Measurements from ENCODE around the gene TPP2.

DNA sequence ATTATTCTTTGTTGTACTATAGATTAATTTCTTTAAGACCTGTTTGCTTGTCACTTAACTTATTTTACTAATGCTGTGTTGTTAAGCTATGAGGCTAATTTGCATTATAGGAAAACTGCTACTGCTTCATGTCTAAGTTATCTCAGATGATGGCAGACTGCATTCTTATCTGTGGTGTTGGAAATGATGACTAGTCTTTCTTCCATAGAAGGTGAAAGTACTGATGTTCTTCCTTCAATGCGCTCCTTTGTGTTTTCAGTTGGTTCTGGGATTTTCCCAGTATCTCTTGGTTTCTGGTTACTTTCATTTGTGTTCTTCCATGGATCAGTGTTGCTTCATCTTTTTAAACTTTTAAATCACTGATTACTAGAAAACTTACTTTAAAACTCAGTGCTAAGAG lies 46.9 kb downstream of the TPP2 start:
- TF ChIP-seq POLR2A (IDR thresholded peaks at IDR 0.05; ENCODE audit: low read length) = no peak
- TF ChIP-seq GATA1 (IDR thresholded peaks at IDR 0.05; ENCODE audit: low read depth, low read length) = no peak

Data from erythroblast (primary cell).